Stimulated activated CD4-positive, alpha-beta T cell treated with anti-CD3 and anti-CD28 coated beads, Interleukin-4, amount 100 ng/mL, for 1 hour (primary cell): ENCODE data around the gene CA9.

Source experiments
- DNase-seq: peaks from one replicate; pipeline ENCODE4 v3.0.0-alpha.2; 2020

CA9 gene

DNA sequence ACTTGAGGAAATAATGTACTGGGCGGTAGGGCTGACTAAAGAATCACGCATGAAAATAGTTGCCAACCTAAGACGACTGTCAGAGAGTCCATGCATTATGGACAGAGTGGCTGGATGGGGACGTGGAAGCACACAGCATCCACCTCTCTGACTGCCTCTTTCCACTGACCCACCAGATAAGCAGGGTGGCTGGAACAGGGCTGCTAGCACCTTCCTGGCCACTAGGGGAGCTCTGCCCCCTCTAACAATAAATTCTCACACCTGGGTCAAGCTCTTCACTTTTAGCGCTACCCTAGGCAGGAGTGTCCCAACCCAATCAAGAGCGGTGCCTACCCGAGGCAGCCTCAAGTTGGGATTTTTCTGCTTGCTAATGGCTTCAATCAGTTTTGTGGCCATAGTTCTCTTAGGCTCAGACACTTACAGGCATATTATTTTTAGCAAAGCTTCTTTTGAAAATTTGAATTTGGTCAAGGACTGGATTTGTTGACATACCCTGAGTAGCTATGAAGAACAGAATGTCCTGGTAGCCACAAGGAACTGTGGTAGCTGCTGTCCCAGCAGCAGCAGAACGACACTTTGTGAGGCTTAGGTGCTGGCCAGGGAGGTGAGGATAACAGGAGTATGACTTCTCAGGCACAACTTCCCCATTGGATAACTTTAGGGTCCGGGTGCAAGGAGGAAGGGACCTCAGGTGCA, 22.9 kb downstream of the CA9 start:
- DNase-seq = peak; percentile 47

DNA sequence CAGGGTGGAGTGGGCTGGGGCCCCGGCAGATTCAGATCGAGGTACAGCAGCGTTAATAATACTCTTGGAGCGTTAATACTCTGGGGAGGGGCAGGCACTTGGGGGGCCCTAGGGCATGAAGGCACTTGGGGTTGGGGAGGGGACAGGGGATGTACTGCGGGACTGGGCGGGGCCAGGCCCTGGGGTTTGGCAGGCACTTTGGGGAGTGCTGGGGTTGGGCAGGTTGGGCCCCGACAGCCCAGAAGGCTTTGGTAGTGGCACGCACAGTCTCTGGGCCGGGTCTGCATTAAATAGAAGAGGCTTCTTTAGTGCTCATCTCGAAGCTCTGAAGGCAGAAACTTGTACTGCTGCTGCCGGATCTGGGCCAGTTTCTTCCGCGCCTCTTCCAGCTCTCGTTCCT, 23.8 kb downstream of the CA9 start:
- no peak for DNase-seq

DNA sequence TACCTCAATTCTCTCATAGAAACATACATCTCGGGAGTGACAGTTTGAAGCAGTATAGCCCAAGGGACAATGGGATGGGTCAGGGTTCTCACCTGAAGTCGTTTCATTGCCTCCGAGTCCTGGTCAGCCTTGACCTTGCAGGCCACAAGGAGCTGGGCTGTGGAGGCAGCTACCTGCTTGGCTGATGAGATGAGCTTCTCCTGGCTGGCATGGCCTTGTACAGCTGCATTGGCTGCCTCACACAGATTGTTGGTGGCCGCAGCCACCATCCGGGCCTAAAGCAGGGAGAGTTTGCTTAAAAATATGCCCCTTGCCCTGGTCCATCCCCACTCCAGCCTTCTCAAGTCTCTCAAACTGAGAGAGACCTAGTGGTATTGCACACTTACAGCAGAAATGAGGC, 24.5 kb downstream of the CA9 start:
- DNase-seq = no peak

DNA sequence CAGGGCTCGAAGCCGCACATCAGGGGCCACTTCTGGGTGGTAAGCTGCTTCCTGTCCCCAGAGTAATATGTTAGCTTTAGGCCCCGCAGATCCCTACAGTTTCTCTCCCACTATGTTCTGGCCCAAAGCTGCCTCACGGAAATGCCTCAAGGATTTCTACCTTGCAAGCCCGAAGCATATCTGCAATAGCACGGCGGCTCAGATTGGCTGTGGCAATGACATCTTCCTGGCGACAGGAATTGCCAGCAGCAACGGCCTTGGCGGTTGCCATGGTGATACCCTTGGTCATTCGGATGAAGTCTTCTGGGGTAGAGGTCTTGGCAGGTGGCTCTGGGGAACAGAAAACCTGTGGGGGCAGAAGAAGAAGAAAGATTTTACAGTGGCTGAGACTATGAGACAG, 26.3 kb downstream of the CA9 start:
- no peak for DNase-seq

DNA sequence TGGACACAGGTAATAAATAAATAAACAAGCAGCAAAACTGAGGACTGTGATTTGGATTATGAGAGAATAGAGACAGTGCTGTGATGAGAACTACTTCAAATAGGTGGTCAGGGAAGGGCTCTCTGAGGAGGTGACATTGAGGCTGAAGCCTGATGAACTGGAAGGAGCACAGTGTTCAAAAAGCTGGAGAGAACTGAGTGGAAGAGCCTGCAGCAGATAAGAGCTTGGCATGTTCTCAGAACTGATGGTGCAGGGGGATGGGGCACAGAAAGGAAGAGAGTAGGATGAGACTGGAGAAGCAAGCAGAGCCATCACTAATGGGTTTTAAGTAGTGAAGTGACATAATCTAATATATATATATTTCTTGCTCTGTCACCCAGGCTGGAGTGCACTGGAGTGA, 27.2 kb downstream of the CA9 start:
- no peak for DNase-seq

DNA sequence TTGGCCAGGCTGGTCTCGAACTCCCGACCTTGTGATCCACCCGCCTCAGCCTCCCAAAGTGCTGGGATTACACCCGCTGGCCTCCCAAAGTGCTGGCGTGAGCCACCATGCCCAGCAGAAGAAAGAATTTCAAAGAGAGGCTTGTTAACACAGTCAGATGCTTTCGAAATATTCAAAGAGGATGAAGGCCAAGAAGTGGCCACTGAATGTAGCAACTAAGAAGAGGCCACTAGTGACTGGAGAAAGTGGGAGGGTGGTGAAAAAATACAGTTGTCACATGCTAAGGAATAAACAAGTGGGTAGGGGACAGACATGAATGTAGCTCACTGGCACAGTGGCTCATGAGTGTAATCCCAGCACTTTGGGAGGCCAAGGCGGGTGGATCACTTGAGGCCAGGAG, 29.0 kb downstream of the CA9 start:
- no peak for DNase-seq

DNA sequence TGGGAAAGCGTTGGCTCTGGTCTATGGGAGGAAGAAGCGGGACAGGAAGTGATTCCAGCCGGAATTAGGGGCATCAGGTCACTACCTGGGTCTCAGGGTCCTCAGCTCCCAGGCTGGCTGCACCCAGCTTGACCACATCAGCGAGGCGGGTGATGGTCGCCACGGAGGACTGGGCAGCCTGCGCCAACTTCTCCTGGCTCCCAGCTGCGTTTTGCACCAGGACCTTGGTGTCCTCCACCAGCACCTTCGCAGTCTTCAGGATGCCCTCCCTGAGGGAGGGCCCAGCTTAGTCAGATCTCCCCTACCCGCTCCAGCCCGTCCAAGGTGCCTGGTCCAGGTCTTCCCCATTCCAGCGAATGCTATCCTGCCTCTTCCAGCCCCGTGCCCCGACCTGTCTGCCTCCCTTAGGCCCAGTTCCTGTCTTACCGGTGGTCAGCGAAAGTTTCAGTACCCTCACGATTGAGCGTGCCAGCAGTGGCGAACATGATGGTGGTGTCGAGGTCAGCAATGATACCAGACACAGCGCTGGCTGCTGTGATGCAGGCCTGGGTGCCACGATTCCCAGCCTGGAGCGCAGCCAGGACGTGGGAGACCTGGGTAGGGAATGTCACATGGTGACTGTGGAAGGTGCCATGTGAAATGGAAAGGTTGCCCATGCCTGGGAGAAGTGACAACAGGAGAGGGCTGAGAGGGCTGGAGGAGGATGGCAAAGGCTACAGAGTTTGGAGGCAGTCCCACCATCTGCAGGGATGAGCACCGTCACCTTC, 30.4 kb downstream of the CA9 start:
- DNase-seq = no peak

DNA sequence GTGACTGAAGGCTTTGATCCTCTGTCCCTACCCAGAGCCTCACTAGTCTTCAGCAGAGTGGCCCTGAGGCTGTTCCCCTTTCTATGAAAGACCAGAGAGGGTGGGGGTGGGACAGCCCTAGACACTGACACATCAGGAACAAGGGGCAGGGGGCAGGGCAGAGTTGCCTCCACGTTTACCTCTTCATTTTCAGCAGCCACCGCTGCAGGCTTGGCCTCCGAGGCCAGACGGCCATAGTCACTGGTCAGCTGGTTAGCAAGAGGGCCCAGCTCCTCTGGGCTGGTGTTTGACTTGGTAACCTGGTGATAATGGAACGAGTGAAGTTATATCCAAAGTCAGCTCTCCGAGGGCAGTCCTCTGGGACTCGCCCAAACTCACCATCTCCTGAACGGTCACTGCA, 31.6 kb downstream of the CA9 start:
- DNase-seq = no peak

DNA sequence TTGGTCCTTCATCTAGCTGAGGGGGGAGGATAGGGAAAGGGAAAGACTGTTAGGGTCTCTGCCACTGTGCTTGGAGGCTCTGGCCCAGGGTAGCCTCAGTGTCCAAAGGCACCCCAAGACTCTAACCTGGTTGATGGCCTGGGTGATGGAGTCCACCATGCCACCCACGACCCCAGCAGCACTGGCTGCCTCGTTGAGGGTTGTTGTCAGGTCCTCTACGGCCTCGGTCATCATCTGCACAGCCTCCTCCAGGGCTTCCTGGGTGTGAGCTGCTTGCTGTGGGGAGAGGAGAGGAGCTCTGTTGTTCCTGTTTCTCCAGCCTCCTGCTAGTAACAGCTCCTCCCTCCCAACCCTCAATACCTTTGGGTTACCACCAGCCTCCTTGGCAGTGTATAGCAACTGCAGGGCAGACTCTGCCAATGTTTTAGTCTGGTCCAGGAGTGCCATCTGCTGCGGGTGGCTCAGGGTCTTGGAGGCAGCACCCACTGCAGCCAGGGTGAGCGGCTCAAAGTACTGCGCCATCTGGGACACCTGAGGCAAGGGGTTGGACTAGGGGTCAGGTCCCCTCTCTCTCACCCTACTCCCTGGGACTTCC, 32.2 kb downstream of the CA9 start:
- no peak for DNase-seq

DNA sequence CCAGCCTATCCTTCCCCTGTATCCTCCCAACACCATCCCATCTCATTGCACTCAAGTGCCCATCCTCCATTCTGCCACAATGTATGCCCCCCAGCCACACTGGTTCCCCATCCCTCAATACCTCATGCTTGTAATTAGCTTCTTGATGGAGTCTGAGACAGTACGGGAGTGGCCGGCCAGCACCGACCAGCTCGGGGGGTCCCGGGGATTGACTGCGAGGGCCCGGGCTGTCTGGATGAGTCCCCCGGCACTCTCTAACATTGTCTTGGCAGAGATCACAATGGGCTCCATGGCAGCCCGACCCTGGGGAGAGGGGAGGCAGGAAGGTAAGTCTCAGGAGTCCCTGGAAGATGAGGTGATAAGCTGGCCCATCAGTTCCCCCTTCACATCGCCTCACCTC, 33.2 kb downstream of the CA9 start:
- DNase-seq = no peak

DNA sequence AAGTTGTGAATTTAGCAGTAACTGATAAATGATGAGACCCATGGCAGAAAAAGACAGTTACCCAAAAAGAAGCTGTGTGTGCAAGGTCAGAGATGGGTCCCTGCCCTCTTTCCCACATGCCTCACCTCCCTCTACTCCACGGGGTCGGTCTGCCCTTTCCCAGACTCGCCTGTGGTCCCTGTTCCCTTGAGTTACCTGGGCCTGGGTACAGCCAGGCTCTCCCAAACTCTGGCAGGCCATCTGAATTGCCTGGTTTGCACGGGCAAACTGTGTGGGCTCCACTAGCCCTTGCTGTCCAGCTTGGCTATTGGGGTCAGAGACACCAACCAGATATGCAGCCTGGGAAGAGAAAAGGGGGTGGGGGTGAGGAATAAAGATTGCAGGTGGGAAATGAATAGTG, 34.4 kb downstream of the CA9 start:
- no peak for DNase-seq

DNA sequence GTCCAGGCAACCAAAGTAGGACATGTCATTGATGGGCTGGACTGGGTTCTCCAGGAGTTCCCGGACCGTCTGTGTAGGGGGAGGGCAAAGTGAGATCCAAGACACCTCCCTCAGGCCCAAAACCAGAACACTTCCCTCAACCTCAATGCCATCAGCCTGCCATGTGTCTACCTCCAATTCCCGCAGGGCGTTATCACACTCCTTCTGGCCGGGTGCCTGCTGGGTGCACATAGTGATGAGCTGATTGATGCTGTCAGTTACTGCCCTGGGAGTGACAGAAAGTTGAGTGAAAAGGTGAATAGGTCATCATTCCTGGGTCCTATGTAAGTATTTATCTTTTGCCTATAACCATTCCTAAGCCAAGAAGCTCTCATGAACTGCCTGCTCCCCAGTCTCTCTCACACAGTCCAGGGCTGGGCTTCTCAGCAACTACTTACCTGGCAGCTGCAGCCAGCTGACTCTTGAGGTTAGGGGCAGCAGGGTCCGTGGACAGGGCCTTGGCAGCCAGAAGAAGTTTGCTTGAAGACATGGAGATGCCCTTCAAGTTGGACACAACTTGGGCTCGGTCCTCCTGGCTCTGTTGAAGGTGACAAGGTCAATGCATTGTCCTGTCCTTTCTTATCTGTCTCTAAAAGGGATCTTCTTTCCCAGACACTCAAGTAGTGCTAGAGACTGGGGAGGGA, 37.2 kb downstream of the CA9 start:
- no peak for DNase-seq

DNA sequence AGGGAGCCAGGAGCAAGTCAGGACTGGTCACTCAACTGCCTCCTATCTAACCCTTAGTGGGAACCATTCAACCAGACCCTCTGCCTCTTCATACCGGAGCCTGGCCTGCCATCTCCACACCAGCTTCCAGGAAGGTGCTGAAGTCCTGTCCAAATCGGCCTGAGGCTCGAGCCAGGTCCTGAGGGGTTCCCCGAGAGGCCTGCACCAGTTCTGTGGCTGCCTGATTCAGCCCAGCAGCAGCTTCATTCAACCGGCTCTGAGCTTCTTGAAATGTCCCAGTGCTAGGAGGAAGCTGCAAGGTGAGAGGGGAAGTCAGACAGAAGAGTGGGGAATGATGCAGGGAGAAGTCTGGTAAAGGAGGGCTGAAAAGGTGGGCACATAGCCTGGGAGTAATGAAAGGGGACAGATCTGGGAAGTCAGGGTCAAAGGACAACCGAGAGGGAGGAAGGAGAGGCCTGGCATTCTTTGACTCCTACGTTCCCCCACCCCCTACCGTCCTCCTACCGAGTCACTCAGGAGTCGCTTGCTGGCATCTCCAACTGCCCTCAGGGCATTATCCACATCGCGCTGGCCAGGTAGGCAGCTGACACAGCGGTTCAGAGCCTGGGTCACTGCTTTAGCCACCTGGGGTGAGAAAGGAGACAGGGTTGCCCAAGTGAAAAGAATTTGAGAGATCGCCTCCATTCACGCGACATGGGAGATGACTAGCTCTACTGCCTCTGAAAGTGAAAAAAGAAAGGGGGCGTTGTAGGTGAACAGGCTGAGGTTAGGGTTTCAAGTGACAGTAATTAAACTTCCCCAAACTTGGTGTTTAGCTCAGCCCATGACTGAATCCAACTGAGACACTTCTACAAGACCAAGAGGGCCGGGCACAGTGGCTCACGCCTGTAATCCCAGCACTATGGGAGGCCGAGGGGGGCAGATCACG, 38.0 kb downstream of the CA9 start:
- no peak for DNase-seq

DNA sequence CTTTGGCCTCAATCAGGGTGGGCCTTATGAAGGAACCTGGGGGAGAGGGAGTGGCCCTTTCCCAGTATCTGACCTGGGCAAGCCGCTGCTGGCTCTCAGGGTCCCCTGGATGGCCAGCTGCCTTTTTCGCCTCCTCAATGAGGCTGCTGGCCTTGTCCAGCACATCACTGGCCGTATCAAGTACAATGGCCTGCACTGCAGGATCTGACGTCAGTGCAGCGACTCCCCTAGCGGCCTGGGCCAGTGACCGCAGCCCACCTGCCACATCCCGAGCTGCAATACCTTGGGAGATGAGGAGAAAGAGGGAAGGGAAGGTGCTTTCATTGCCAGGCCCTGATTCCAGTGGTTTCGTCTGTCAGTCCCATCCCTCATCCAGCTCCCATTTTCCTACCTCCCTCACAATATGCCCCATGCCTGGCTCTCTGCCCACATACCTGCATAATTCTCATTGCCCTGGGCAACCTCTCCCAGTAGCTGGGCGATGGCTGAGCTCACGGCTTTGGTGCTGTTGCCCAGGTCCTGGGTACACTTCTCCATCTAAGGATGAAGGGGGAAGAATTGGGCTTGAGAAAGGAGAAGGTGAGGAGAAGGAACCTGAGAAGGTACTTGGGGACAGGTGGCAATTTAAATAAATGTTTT, 39.2 kb downstream of the CA9 start:
- no peak for DNase-seq

DNA sequence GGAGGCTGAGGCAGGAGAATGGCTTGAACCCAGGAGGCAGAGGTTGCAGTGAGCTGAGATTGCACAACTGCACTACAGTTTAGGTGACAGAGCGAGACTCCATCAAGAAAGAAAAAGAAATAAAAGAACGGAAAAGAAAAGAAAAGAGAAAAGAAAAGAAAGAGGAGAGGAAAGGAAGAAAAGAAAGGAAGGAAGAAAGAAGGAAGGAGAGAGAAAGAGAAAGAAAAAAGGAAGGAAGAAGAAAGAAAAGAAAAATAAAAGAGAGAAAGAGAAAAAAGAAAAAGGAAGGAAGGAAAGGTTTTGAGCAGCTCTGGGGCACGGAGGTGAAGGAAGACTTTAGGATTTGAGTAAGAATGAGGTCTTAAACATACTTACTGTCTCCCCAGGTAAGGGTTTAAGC, 39.9 kb downstream of the CA9 start:
- no peak for DNase-seq

DNA sequence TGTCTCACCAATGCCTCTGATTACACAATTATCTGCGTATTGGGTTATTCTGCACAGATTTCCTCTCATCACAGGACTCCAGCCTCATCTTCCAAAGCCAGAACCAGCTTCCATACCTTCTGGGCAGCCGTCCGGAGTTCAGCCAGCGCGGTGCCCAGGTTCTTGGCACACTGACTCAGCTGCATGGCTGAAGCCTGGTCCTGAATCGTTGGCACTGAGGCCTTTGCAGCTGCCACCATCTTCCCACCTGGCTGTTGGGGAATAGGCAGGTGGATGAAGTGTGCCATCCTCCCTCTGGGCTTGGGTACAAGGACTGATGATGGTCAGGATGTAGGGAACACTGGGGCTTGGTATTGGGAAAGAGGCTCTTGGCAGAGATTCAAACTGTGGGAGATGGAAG, 40.4 kb downstream of the CA9 start:
- no peak for DNase-seq

DNA sequence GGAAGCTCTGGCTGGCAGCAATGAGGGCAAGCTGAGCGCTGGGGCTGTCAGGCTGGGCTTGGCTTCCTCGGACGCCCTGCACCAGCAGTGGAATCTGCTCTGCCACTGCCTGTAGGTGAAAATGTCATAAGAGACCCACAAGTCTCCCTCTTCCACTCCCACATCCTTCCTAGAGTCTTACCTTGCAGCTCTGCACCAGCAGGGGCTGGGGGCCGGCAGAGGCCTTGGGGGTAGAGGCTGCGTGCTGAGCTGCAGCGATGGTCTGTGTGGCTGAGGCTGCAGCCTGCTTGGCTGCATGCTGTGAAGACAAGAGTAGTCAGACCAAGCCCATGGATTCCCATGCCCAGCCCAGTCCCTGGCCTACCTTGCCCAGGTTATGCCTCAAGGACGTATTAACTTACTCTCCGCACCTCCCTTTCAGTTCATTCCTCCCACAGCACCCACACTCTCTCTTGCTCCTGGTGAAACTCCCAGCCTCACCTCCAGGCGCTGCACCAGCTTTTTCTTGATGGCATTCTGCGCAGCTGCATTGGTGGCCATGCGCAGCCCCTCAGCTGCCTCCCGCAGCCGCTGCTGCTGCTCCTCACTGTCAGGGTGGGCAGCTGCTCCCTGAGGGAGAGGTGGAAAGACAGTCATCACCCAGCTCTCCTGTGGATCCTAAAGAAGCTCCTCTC, 41.0 kb downstream of the CA9 start:
- DNase-seq = no peak

DNA sequence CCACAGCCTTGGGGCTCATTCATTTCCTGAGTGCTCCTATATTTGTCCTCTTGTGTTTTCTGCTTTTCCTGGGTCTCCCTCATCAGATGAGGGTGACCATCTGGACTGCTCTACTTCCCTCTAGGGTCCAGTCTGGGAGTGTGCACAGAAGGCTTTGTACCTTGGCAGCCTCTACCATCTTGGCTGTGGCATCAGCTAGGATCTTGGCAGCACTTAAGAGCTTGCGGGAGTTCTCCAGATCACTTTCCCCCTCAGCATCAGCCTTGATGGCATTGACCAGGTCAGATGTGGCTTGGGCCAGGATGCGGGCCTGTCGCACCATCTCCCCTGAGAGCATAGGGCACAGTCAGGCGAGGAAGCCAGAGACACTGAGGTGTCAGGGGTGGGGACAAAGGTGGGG, 42.5 kb downstream of the CA9 start:
- DNase-seq = no peak

DNA sequence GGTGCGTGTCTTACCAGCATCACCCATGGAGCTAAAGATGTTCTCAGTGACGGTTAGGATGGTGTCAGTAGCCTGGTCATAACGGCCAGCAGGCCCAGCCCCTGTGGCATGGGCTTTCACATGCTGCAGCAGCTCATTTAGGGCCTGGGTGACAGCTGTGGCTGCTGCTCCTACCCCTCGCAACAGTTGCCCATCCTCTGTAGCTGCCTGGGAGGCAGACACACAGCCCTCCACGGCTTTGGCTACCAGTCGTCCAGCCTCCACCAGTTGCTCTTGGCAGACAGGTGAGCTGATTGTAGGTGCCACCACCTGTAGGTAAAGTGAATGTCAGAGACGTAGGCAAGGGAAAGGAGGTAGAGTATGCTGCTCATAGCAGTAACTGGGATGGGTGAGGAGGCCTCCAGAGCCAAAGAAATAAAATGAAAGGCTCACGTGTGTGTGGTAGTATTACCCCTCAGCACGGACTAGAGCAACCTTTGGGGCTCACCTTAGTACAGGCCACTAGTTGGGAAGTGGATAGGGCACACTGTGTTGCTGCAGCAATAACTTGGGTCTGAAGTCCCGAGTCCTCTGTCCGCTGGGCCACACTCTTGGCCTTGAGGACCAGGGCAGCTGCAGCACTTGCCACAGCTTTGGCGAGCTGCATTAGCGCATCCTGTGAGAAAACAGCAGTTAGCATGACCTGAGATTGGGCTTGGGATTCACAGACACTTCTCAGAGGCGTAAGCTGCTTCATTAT, 43.6 kb downstream of the CA9 start:
- no peak for DNase-seq

DNA sequence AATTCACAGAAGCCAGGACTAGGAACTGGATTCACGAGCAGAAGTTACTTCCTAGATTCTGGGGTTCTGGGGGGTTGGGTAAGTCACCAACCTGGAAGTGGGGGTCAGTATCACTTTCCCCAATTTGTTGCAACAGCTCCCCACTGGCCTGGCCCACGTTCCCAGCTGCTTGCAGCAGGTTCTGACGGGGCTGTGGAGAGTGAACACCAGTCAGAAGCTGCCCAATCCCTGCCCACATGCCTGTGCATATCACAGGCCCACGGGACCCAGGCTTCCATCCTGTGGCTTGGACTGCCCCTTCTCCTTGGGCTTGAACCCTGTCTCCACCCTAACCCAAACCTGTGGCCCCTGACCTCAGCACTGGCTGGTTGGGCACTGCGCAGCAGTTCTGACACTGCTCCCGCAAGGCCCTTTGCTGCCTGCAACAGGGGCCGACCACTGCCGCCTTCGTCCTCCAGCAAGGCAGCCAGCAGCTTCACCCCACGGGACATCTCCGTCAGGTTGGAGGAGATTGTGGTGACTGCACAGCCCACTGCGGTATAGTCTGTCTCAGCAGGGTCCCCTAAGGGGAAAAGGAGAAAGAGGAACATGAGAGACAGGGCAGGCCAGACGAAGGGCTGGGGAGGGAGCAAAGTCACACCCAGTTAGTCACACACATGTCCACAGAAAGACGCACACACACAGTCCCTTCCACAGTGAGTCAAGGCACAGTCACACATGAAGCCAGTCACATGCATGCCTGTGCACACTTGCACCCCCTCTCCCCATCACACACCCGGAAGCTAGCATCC, 45.2 kb downstream of the CA9 start:
- DNase-seq = no peak
